DMS 273 (cell line): ENCODE results near the gene UNC13A.

Source experiments
- DNase-seq: peaks from one replicate; lab custom pipeline; 2025; ENCODE audit not compliant: unreplicated experiment; lab: John Stamatoyannopoulos, UW

Gene UNC13A

GRCh38 chr19:17687857-17688784 lies at the start of gene UNC13A:
TSS of gene UNC13A (minus strand) at chr19:17688354. CDS start at chr19:17688199, 155 bp downstream.
- DNase-seq = peak; percentile 89

- DNase-seq = no peak
Observed at GRCh38 chr19:17737690-17738153, 49.6 kb upstream of the UNC13A start.

- DNase-seq = no peak
Observed at GRCh38 chr19:17735410-17735809, 47.3 kb upstream of the UNC13A start.

- no peak for DNase-seq
Observed at GRCh38 chr19:17734146-17734545, 46.0 kb upstream of the UNC13A start.

- DNase-seq = no peak
Observed at GRCh38 chr19:17733127-17733526, 45.0 kb upstream of the UNC13A start.

- DNase-seq = no peak
Observed at GRCh38 chr19:17727843-17728242, 39.7 kb upstream of the UNC13A start.

GRCh38 chr19:17726964-17727773 lies 39.0 kb upstream of the UNC13A start:
- no peak for DNase-seq

GRCh38 chr19:17726136-17726741 lies 38.1 kb upstream of the UNC13A start:
- no peak for DNase-seq

- no peak for DNase-seq
Observed at GRCh38 chr19:17725422-17726078, 37.4 kb upstream of the UNC13A start.

GRCh38 chr19:17724655-17725054 lies 36.5 kb upstream of the UNC13A start:
- DNase-seq = no peak

- DNase-seq = no peak
Observed at GRCh38 chr19:17722655-17723240, 34.6 kb upstream of the UNC13A start.

- no peak for DNase-seq
Observed at GRCh38 chr19:17721821-17722220, 33.7 kb upstream of the UNC13A start.

GRCh38 chr19:17721111-17721628 lies 33.0 kb upstream of the UNC13A start:
- DNase-seq = no peak

- peak; percentile 52 for DNase-seq
Observed at GRCh38 chr19:17720440-17720839, 32.3 kb upstream of the UNC13A start.

GRCh38 chr19:17719730-17720400 lies 31.7 kb upstream of the UNC13A start:
- peak; percentile 42 for DNase-seq

- DNase-seq = peak; percentile 81
Observed at GRCh38 chr19:17718947-17719711, 31.0 kb upstream of the UNC13A start, which contains the start of gene MAP1S. TSS of gene MAP1S (plus strand) at chr19:17719480. CDS start at chr19:17719503, 23 bp downstream.

- DNase-seq = no peak
Observed at GRCh38 chr19:17718550-17718946, 30.4 kb upstream of the UNC13A start.

GRCh38 chr19:17716309-17716929 lies 28.3 kb upstream of the UNC13A start:
- peak; percentile 38 for DNase-seq
